HepG2 (cell line): Measurements from ENCODE around the gene SP1. TPM values are rescaled to one million over a fixed set of nuclear protein-coding genes. Genes with fewer than 3 reads are reported as not detected.

Experiments
- CHCHD3 ChIP-seq: sonication (generic); formaldehyde crosslinking; IDR thresholded peaks from 2 replicates; pipeline ENCODE4 v1.8.0; 2022; ENCODE audit warnings: mild to moderate bottlenecking, missing genetic modification reagents, moderate library complexity
- ELF4 ChIP-seq: sonication (generic); formaldehyde crosslinking; IDR thresholded peaks from 2 replicates; pipeline ENCODE4 v1.5.0; 2020; ENCODE audit warnings: missing genetic modification reagents, mild to moderate bottlenecking, moderate library complexity, borderline replicate concordance
- GABPB1 ChIP-seq: IDR thresholded peaks from 2 replicates; pipeline ENCODE4 v1.6.1; 2016; ENCODE audit warnings: mild to moderate bottlenecking, missing genetic modification reagents, moderate library complexity, missing compliant biosample characterization
- POLR2A ChIP-seq, 2 experiments: IDR thresholded peaks; 2 replicates each; pipeline ENCODE4 v1.6.1; 2011; ENCODE audit warnings: low read depth in 2 of 2, low read length in 2 of 2, mild to moderate bottlenecking in 1 of 2, moderate library complexity in 1 of 2; ENCODE audit not compliant: insufficient read depth in 1 of 2
- YY1 ChIP-seq: IDR thresholded peaks from 2 replicates; pipeline ENCODE4 v1.6.1; 2011; ENCODE audit warnings: low read length, low read depth, moderate library complexity, mild to moderate bottlenecking; ENCODE audit not compliant: insufficient read depth, insufficient replicate concordance
- ZFP36L1 ChIP-seq: sonication (generic); formaldehyde crosslinking; IDR thresholded peaks from 2 replicates; pipeline ENCODE4 v1.8.0; 2022; ENCODE audit warnings: mild to moderate bottlenecking, missing genetic modification reagents, moderate library complexity
- ZFY ChIP-seq: sonication (generic); formaldehyde crosslinking; IDR thresholded peaks from 2 replicates; pipeline ENCODE4 v1.4.0; 2020; ENCODE audit warnings: missing genetic modification reagents
- ZNF720 ChIP-seq: sonication (generic); formaldehyde crosslinking; IDR thresholded peaks from 2 replicates; pipeline ENCODE4 v1.4.0; 2020; ENCODE audit warnings: missing genetic modification reagents
- ZNF776 ChIP-seq: sonication (generic); formaldehyde crosslinking; IDR thresholded peaks from 2 replicates; pipeline ENCODE4 v1.4.0; 2020; ENCODE audit warnings: mild to moderate bottlenecking, missing genetic modification reagents
- polyA plus RNA-seq, 8 experiments: library from polyadenylated mRNA; depleted of rRNA in 3 of 8; stranded (reverse) in 7 of 8; unstranded in 1 of 8; fragments of >200 nt; fragmentation: Illumina TruSeq in 4 of 8; extraction: Trizol in 4 of 8; gene quantifications; 2 replicates each; pipeline versions ENCODE4 v1.2.1 to v1.2.3, GENCODE V29; 2011 to 2016; ENCODE audit warnings: low read depth in 4 of 8, missing spikeins in 1 of 8, mixed read lengths in 1 of 8; ENCODE audit not compliant: insufficient read depth in 1 of 8
- total RNA-seq, 5 experiments: library from RNA; depleted of rRNA; stranded (reverse); fragments of >200 nt; fragmentation: Illumina TruSeq; extraction: Trizol; gene quantifications; 2 replicates each; pipeline ENCODE4 v1.2.3, GENCODE V29; 2016; ENCODE audit warnings: low read depth in 1 of 5
- TF ChIP-seq, protein P1 (sequence below): sonication (generic); formaldehyde crosslinking; IDR thresholded peaks from 2 replicates; pipeline ENCODE4 v1.9.0; 2021; ENCODE audit warnings: mild to moderate bottlenecking, missing genetic modification reagents
- TF ChIP-seq, protein P2 (sequence below): sonication (generic); formaldehyde crosslinking; IDR thresholded peaks from 2 replicates; pipeline ENCODE4 v1.8.0; 2022; ENCODE audit warnings: missing genetic modification reagents, mild to moderate bottlenecking, borderline replicate concordance
- TF ChIP-seq, protein P3 (sequence below): sonication (generic); formaldehyde crosslinking; IDR thresholded peaks from 2 replicates; pipeline ENCODE4 v1.4.0; 2020; ENCODE audit warnings: missing genetic modification reagents

SP1 gene
- total and polyA plus RNA-seq, 2 of the 13 experiments (the other 11 are each of a cell fraction or from before 2014, with no cell fraction given), result 26.5 to 27.5 TPM

GRCh38 chr12:53380104-53380793, at the start of gene SP1 (continued):
- TF ChIP-seq, protein P1, sequence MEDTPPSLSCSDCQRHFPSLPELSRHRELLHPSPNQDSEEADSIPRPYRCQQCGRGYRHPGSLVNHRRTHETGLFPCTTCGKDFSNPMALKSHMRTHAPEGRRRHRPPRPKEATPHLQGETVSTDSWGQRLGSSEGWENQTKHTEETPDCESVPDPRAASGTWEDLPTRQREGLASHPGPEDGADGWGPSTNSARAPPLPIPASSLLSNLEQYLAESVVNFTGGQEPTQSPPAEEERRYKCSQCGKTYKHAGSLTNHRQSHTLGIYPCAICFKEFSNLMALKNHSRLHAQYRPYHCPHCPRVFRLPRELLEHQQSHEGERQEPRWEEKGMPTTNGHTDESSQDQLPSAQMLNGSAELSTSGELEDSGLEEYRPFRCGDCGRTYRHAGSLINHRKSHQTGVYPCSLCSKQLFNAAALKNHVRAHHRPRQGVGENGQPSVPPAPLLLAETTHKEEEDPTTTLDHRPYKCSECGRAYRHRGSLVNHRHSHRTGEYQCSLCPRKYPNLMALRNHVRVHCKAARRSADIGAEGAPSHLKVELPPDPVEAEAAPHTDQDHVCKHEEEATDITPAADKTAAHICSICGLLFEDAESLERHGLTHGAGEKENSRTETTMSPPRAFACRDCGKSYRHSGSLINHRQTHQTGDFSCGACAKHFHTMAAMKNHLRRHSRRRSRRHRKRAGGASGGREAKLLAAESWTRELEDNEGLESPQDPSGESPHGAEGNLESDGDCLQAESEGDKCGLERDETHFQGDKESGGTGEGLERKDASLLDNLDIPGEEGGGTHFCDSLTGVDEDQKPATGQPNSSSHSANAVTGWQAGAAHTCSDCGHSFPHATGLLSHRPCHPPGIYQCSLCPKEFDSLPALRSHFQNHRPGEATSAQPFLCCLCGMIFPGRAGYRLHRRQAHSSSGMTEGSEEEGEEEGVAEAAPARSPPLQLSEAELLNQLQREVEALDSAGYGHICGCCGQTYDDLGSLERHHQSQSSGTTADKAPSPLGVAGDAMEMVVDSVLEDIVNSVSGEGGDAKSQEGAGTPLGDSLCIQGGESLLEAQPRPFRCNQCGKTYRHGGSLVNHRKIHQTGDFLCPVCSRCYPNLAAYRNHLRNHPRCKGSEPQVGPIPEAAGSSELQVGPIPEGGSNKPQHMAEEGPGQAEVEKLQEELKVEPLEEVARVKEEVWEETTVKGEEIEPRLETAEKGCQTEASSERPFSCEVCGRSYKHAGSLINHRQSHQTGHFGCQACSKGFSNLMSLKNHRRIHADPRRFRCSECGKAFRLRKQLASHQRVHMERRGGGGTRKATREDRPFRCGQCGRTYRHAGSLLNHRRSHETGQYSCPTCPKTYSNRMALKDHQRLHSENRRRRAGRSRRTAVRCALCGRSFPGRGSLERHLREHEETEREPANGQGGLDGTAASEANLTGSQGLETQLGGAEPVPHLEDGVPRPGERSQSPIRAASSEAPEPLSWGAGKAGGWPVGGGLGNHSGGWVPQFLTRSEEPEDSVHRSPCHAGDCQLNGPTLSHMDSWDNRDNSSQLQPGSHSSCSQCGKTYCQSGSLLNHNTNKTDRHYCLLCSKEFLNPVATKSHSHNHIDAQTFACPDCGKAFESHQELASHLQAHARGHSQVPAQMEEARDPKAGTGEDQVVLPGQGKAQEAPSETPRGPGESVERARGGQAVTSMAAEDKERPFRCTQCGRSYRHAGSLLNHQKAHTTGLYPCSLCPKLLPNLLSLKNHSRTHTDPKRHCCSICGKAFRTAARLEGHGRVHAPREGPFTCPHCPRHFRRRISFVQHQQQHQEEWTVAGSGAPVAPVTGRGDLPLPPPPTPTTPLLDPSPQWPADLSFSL, result no peak
- TF ChIP-seq ELF4 (no peak), GABPB1 (CRISPR knock-in tag) (peak; percentile 21; the same call in 1 of the 2 replicates), ZNF720 (CRISPR knock-in tag) (no peak), ZFY (CRISPR knock-in tag) (peak; percentile 48), ZFP36L1 (no peak), YY1 (peak; percentile 44), POLR2A (IDR thresholded peaks at IDR 0.05; ENCODE audit: insufficient read depth in 1 of 2, low read depth in 2 of 2, low read length in 2 of 2) (peak; percentile 26 to 51; a peak in 2 of 4 replicates), CHCHD3 (CRISPR knock-in tag) (no peak), ZNF776 (CRISPR knock-in tag) (no peak)
- TF ChIP-seq, protein P2, sequence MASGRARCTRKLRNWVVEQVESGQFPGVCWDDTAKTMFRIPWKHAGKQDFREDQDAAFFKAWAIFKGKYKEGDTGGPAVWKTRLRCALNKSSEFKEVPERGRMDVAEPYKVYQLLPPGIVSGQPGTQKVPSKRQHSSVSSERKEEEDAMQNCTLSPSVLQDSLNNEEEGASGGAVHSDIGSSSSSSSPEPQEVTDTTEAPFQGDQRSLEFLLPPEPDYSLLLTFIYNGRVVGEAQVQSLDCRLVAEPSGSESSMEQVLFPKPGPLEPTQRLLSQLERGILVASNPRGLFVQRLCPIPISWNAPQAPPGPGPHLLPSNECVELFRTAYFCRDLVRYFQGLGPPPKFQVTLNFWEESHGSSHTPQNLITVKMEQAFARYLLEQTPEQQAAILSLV, result 0 out of 2 replicates have a peak, but pooled peaks have one; percentile 29
- TF ChIP-seq, protein P3, sequence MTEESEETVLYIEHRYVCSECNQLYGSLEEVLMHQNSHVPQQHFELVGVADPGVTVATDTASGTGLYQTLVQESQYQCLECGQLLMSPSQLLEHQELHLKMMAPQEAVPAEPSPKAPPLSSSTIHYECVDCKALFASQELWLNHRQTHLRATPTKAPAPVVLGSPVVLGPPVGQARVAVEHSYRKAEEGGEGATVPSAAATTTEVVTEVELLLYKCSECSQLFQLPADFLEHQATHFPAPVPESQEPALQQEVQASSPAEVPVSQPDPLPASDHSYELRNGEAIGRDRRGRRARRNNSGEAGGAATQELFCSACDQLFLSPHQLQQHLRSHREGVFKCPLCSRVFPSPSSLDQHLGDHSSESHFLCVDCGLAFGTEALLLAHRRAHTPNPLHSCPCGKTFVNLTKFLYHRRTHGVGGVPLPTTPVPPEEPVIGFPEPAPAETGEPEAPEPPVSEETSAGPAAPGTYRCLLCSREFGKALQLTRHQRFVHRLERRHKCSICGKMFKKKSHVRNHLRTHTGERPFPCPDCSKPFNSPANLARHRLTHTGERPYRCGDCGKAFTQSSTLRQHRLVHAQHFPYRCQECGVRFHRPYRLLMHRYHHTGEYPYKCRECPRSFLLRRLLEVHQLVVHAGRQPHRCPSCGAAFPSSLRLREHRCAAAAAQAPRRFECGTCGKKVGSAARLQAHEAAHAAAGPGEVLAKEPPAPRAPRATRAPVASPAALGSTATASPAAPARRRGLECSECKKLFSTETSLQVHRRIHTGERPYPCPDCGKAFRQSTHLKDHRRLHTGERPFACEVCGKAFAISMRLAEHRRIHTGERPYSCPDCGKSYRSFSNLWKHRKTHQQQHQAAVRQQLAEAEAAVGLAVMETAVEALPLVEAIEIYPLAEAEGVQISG, result peak; percentile 20; the same call in 1 of the 2 replicates
